Gastrocnemius medialis (tissue), 4 donors: Measurements from ENCODE around the gene IL34.

Experiments
- CTCF ChIP-seq, 5 experiments: fragments of 450-650 bp in 3 of 5; fragments of 200-600 bp in 2 of 5; sonication (generic) in 2 of 5; IDR thresholded peaks in 4 of 5; conservative IDR thresholded peaks in 1 of 5; 1 replicate in 4 of 5; 2 replicates in 1 of 5; pipeline ENCODE4 v1.5.1; 2016 to 2019; ENCODE audit warnings: antibody characterized with exemption in 5 of 5, mild to moderate bottlenecking in 3 of 5, moderate library complexity in 3 of 5
- POLR2A ChIP-seq, 2 donors: fragments of 450-650 bp; IDR thresholded peaks; one replicate each; pipeline ENCODE4 v1.6.1; 2017; ENCODE audit warnings: antibody characterized with exemption in 2 of 2, mild to moderate bottlenecking in 2 of 2, moderate library complexity in 2 of 2

- no peak for TF ChIP-seq CTCF (IDR thresholded peaks at IDR 0.05 in 4 of 5, conservative IDR thresholded peaks at IDR 0.05 in 1 of 5)
- TF ChIP-seq POLR2A (IDR thresholded peaks at IDR 0.05), result no peak
Observed at GRCh38 chr16:70665113-70665694, 18.8 kb downstream of the IL34 start.
